Kidney capillary endothelial cell (primary cell): ENCODE data around the gene PSMB2.

Source experiments
- DNase-seq: peaks from one replicate; pipeline ENCODE4 v3.0.0-alpha.2; 2018; ENCODE audit warnings: low spot score

PSMB2 gene

GRCh38 chr1:35556484-35557117, 84.7 kb downstream of the PSMB2 start:
- DNase-seq, result no peak

GRCh38 chr1:35555601-35556477, 85.5 kb downstream of the PSMB2 start:
- DNase-seq, result no peak

GRCh38 chr1:35555212-35555584, 86.1 kb downstream of the PSMB2 start:
- DNase-seq, result no peak

- no peak for DNase-seq
Measured at GRCh38 chr1:35554266-35555211, 86.8 kb downstream of the PSMB2 start.

GRCh38 chr1:35553851-35554250, 87.5 kb downstream of the PSMB2 start:
- DNase-seq, result no peak
